ENCODE data around the gene WNT2B.

DNA sequence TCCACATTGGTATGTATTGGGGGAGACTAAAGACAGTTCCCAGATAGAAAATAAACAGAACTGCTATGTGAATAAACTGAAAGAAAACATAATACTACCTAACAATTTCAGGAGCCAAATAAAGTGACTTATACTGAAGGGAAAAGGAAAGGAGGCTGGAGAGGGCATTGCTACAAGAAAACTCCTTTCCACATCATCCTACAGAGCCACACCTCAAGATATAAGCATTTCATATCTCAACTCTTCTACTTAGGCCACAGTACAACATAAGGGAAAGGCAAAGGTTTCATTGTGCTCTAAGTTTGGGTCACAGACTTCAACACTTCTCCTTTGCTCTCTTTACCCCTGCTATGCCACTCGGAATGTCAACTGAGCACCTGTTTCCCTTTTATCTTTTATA lies 55.3 kb downstream of the WNT2B start:
- TF ChIP-seq CTCF (IDR thresholded peaks at IDR 0.05; ENCODE audit: borderline replicate concordance, extremely low read depth, low read length, poor library complexity, severe bottlenecking) (no peak), EZH2 (IDR thresholded peaks at IDR 0.05; ENCODE audit: borderline replicate concordance, low read depth, low read length, severe bottlenecking) (no peak)
